Uterus (tissue), 2 donors: ENCODE measurements around the gene TNS1.

ENCODE experiments used
- POLR2A ChIP-seq, 2 donors: fragments of 450-650 bp; IDR thresholded peaks; one replicate each; pipeline ENCODE4 v1.6.1; 2016; ENCODE audit warnings: antibody characterized with exemption in 2 of 2, mild to moderate bottlenecking in 1 of 2, moderate library complexity in 1 of 2
- TF ChIP-seq, protein P1 (sequence below), 4 experiments: fragments of 200-600 bp in 2 of 4; fragments of 450-650 bp in 2 of 4; sonication (generic) in 2 of 4; IDR thresholded peaks; one replicate each; pipeline ENCODE4 v1.5.1; 2016 to 2019; ENCODE audit warnings: antibody characterized with exemption in 4 of 4, mild to moderate bottlenecking in 2 of 4, moderate library complexity in 1 of 4

- TF ChIP-seq, protein P1, sequence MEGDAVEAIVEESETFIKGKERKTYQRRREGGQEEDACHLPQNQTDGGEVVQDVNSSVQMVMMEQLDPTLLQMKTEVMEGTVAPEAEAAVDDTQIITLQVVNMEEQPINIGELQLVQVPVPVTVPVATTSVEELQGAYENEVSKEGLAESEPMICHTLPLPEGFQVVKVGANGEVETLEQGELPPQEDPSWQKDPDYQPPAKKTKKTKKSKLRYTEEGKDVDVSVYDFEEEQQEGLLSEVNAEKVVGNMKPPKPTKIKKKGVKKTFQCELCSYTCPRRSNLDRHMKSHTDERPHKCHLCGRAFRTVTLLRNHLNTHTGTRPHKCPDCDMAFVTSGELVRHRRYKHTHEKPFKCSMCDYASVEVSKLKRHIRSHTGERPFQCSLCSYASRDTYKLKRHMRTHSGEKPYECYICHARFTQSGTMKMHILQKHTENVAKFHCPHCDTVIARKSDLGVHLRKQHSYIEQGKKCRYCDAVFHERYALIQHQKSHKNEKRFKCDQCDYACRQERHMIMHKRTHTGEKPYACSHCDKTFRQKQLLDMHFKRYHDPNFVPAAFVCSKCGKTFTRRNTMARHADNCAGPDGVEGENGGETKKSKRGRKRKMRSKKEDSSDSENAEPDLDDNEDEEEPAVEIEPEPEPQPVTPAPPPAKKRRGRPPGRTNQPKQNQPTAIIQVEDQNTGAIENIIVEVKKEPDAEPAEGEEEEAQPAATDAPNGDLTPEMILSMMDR (IDR thresholded peaks at IDR 0.05) = no peak
- TF ChIP-seq POLR2A (IDR thresholded peaks at IDR 0.05) = no peak
These were observed 126.6 kb downstream of the TNS1 start for GRCh38 chr2:217876253-217876570.
